Naive thymus-derived CD4-positive, alpha-beta T cell (primary cell): Measurements from ENCODE around the gene ITGAX. TPM values are rescaled to one million over a fixed set of nuclear protein-coding genes. Genes with fewer than 3 reads are reported as not detected.

ENCODE experiments used
- ATAC-seq: fragments of 150-1000 bp; cut with Tn5 transposase; 2 replicates; pipeline ENCODE4 v1.10.0; 2021; ENCODE audit warnings: mild to moderate bottlenecking, moderate library complexity
- CTCF ChIA-PET: fragments of 350-600 bp; sonication (Branson Sonifier 250); formaldehyde crosslinking; loops from one replicate; lab custom pipeline; 2021; ENCODE audit warnings: antibody characterized with exemption; lab: Charles Lee
- POLR2A ChIA-PET: fragments of 350-600 bp; sonication (Branson Sonifier 250); formaldehyde crosslinking; loops from one replicate; lab custom pipeline; 2021; ENCODE audit warnings: antibody characterized with exemption, inconsistent platforms; lab: Charles Lee
- DNase-seq, 9 donors: peaks; one replicate each; pipeline versions ENCODE4 v3.0.0 to v3.0.0-alpha.2; 2020 to 2022; ENCODE audit warnings: mixed read lengths in 1 of 9
- H3K27ac ChIP-seq: one replicate; pipeline ENCODE4 v1.7.0; 2013; ENCODE audit warnings: mild to moderate bottlenecking, low read depth, low read length, moderate library complexity
- H3K27me3 ChIP-seq, 2 donors: one replicate each; pipeline ENCODE4 v1.7.0; 2013; ENCODE audit warnings: low read length in 2 of 2, mild to moderate bottlenecking in 2 of 2, moderate library complexity in 2 of 2; ENCODE audit not compliant: control insufficient read depth in 2 of 2, insufficient read depth in 2 of 2
- H3K36me3 ChIP-seq, 3 experiments: 1 replicate in 2 of 3; 2 replicates in 1 of 3; pipeline ENCODE4 v1.7.0; 2013; ENCODE audit warnings: low read length in 3 of 3, mild to moderate bottlenecking in 3 of 3, moderate library complexity in 1 of 3; ENCODE audit not compliant: insufficient read depth in 3 of 3, control insufficient read depth in 2 of 3
- H3K4me1 ChIP-seq, 2 donors: one replicate each; pipeline ENCODE4 v1.7.0; 2013; ENCODE audit warnings: low read length in 2 of 2, mild to moderate bottlenecking in 2 of 2, moderate library complexity in 1 of 2; ENCODE audit not compliant: control insufficient read depth in 2 of 2, insufficient read depth in 2 of 2
- H3K4me3 ChIP-seq: 2 replicates; pipeline ENCODE4 v1.7.0; 2013; ENCODE audit warnings: mild to moderate bottlenecking, low read length
- H3K9me3 ChIP-seq, 3 experiments: 1 replicate in 2 of 3; 2 replicates in 1 of 3; pipeline ENCODE4 v1.7.0; 2013; ENCODE audit warnings: low read length in 3 of 3; ENCODE audit not compliant: control insufficient read depth in 2 of 3
- H3K27ac Mint-ChIP-seq, 9 donors: one replicate each; pipeline ENCODE4 v1.8.0; 2020 to 2022; ENCODE audit warnings: mixed read lengths in 9 of 9, mild to moderate bottlenecking in 8 of 9, moderate library complexity in 5 of 9, inconsistent platforms in 2 of 9
- H3K27me3 Mint-ChIP-seq, 5 donors: one replicate each; pipeline ENCODE4 v1.8.0; 2021 to 2022; ENCODE audit warnings: mixed read lengths in 5 of 5, mild to moderate bottlenecking in 1 of 5
- H3K36me3 Mint-ChIP-seq, 5 donors: one replicate each; pipeline ENCODE4 v1.8.0; 2020 to 2022; ENCODE audit warnings: mixed read lengths in 5 of 5, mild to moderate bottlenecking in 3 of 5, inconsistent platforms in 1 of 5
- H3K4me1 Mint-ChIP-seq, 7 donors: one replicate each; pipeline ENCODE4 v1.8.0; 2020 to 2022; ENCODE audit warnings: mixed read lengths in 7 of 7, mild to moderate bottlenecking in 3 of 7, inconsistent platforms in 1 of 7
- H3K4me3 Mint-ChIP-seq, 10 donors: one replicate each; pipeline ENCODE4 v1.8.0; 2020 to 2022; ENCODE audit warnings: mild to moderate bottlenecking in 10 of 10, mixed read lengths in 10 of 10, moderate library complexity in 6 of 10, inconsistent platforms in 2 of 10
- H3K9me3 Mint-ChIP-seq, 11 donors: one replicate each; pipeline ENCODE4 v1.8.0; 2020 to 2022; ENCODE audit warnings: mixed read lengths in 11 of 11, mild to moderate bottlenecking in 4 of 11, inconsistent platforms in 1 of 11, moderate library complexity in 1 of 11
- intact Hi-C, 2 donors: fragments of 100-400 bp; cut with micrococcal nuclease; formaldehyde crosslinking; loops; one replicate each; pipeline ENCODE4 v1.15.1; 2023
- polyA plus RNA-seq, 2 donors: library from polyadenylated mRNA; unstranded; fragments of 300-500 nt; fragmentation: Illumina TruSeq; gene quantifications; one replicate each; pipeline ENCODE4 v1.2.3, GENCODE V29; 2021
- total RNA-seq, 6 experiments: library from RNA in 5 of 6; stranded (reverse) in 5 of 6; gene quantifications; 1 replicate in 5 of 6; 2 replicates in 1 of 6; pipeline ENCODE4 v1.2.3 and lab custom pipeline; 2021 to 2026

Gene ITGAX
- total and polyA plus RNA-seq, 7 experiments from 2014 or later: 0.05 to 306 (median 22.1) TPM; not detected in 1

GRCh38 chr16:31400191-31400590 is 45.2 kb downstream of the ITGAX start:
- peaks cover 4 to 15% (median 5%) of the 10 kb centered on the region in 5 donors for H3K36me3 Mint-ChIP-seq
- H3K4me3 ChIP-seq: no peak overlapping the region
- no peak for DNase-seq
- no peaks in the 10 kb centered on the region for H3K9me3 ChIP-seq
- intact Hi-C loops: no loop called here
- peak; percentile 72 for ATAC-seq
- H3K27me3 Mint-ChIP-seq: no peaks in the 10 kb centered on the region
- no peaks in the 10 kb centered on the region for H3K27me3 ChIP-seq
- no peaks in the 10 kb centered on the region for H3K36me3 ChIP-seq
- peaks cover 0 to 21% (median 6%) of the 10 kb centered on the region in 7 donors for H3K4me1 Mint-ChIP-seq
- CTCF ChIA-PET: no interaction called here
- peaks cover 0 to 13% (median 8%) of the 10 kb centered on the region in 11 donors for H3K9me3 Mint-ChIP-seq
- POLR2A ChIA-PET: no interaction called here
- peaks cover 0 to 23% of the 10 kb centered on the region in 2 donors for H3K4me1 ChIP-seq
- H3K27ac Mint-ChIP-seq: peak overlapping the region in 1 of 9 donors; percentile 70
- H3K4me3 Mint-ChIP-seq: peak overlapping the region in 2 of 10 donors; percentile 22 to 37
- no peak overlapping the region for H3K27ac ChIP-seq

DNA sequence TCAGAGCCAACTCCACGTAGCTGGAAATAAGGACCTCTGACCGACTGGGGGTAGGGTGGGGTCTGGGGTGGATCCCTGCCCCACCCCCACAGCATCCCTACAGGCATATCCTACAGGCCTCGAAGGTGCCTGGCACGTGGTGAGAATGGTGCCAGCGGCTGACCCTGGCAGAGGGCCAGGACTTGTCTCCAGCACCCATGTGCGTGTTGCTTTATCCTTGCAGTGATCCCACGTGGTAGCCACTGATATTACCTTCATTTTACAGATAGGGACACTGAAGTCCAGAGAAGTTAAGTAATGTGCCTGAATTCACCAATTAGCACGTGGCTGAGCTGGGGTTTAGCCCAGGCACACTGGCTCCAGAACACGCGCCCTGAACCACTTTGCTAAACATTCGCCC is 46.5 kb downstream of the ITGAX start:
- H3K9me3 ChIP-seq: no peaks in the 10 kb centered on the region
- H3K27ac ChIP-seq: no peak overlapping the region
- H3K27me3 ChIP-seq: no peaks in the 10 kb centered on the region
- Mint-ChIP-seq H3K27me3 (no peaks in the 10 kb centered on the region), H3K36me3 (peaks cover 4 to 15% (median 5%) of the 10 kb centered on the region in 5 donors), H3K4me1 (peaks cover 0 to 21% (median 6%) of the 10 kb centered on the region in 7 donors), H3K4me3 (no peak overlapping the region), H3K27ac (no peak overlapping the region), H3K9me3 (peaks cover 0 to 13% (median 8%) of the 10 kb centered on the region in 11 donors)
- peaks cover 0 to 23% of the 10 kb centered on the region in 2 donors for H3K4me1 ChIP-seq
- CTCF ChIA-PET: no interaction called here
- H3K4me3 ChIP-seq: no peak overlapping the region
- DNase-seq: no peak
- ATAC-seq: no peak
- POLR2A ChIA-PET: no interaction called here
- H3K36me3 ChIP-seq: no peaks in the 10 kb centered on the region
- intact Hi-C loops: no loop called here

- ChIA-PET POLR2A (no interaction called here), CTCF (no interaction called here)
- H3K36me3 ChIP-seq: no peaks in the 10 kb centered on the region
- H3K4me3 ChIP-seq: no peak overlapping the region
- Mint-ChIP-seq H3K36me3 (peaks cover 4 to 15% (median 5%) of the 10 kb centered on the region in 5 donors), H3K27me3 (peaks cover 0 to 3% (median 0%) of the 10 kb centered on the region in 5 donors), H3K4me1 (peaks cover 0 to 21% (median 6%) of the 10 kb centered on the region in 7 donors), H3K9me3 (peaks cover 0 to 13% (median 8%) of the 10 kb centered on the region in 11 donors), H3K4me3 (no peak overlapping the region), H3K27ac (no peak overlapping the region)
- DNase-seq (no peak), ATAC-seq (no peak)
- no peaks in the 10 kb centered on the region for H3K27me3 ChIP-seq
- H3K9me3 ChIP-seq: no peaks in the 10 kb centered on the region
- H3K27ac ChIP-seq: no peak overlapping the region
- H3K4me1 ChIP-seq: peaks cover 0 to 23% of the 10 kb centered on the region in 2 donors
- intact Hi-C loops: no loop called here
Measured at GRCh38 chr16:31402687-31403086, 47.7 kb downstream of the ITGAX start.

GRCh38 chr16:31403590-31404352 is 48.8 kb downstream of the ITGAX start:
- DNase-seq (no peak), ATAC-seq (no peak)
- Histone ChIP-seq H3K36me3 (no peaks in the 10 kb centered on the region), H3K4me1 (peaks cover 0 to 20% of the 10 kb centered on the region in 2 donors), H3K27ac (no peak overlapping the region), H3K9me3 (no peaks in the 10 kb centered on the region), H3K4me3 (no peak overlapping the region), H3K27me3 (no peaks in the 10 kb centered on the region)
- peaks cover 0 to 5% (median 0%) of the 10 kb centered on the region in 5 donors for H3K27me3 Mint-ChIP-seq
- H3K9me3 Mint-ChIP-seq: peaks cover 0 to 11% (median 8%) of the 10 kb centered on the region in 11 donors
- peaks cover 0 to 18% (median 6%) of the 10 kb centered on the region in 7 donors for H3K4me1 Mint-ChIP-seq
- CTCF ChIA-PET: no interaction called here
- no peak overlapping the region for H3K4me3 Mint-ChIP-seq
- peaks cover 4 to 13% (median 5%) of the 10 kb centered on the region in 5 donors for H3K36me3 Mint-ChIP-seq
- intact Hi-C loops: no loop called here
- H3K27ac Mint-ChIP-seq: no peak overlapping the region
- POLR2A ChIA-PET: no interaction called here

DNA sequence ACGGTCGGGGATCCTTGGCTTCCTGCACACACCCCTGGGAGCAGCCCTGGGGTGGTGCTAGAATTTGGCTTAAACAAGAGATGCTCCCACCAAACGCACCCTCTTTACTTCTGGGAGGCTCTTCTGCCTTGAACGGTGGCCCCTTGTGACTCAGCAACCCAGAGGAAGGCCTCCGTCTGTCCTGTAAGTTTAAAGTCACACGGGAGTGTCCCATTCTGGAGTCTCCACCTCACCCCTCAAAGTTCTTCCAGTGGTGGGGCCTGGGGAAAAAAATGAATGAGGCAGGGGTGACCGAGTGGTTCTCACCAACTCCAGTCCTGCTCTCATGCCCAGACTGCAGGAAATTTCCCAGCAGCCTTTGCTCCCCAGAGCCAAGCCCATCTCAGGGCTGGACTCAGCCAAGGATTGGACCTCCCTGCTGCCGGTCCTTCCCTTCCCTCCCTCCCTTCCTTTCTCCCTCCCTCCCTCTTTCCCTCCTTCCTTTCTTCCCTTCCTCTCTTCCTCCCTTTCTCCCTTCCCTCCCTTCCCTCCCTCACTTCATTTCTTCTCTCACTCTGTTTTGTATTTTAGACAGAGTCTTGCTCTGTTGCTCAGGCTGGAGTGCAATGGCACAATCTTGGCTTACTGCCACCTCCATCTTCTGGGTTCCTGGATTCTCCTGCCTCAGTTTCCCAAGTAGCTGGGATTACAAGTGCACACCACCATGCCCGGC is 49.5 kb downstream of the ITGAX start:
- no peaks in the 10 kb centered on the region for H3K36me3 ChIP-seq
- H3K4me1 ChIP-seq: peaks cover 0 to 13% of the 10 kb centered on the region in 2 donors
- no peaks in the 10 kb centered on the region for H3K9me3 ChIP-seq
- Mint-ChIP-seq H3K4me3 (no peak overlapping the region), H3K27me3 (peaks cover 0 to 6% (median 0%) of the 10 kb centered on the region in 5 donors), H3K9me3 (peaks cover 0 to 7% (median 5%) of the 10 kb centered on the region in 11 donors), H3K4me1 (peaks cover 0 to 12% (median 6%) of the 10 kb centered on the region in 7 donors), H3K27ac (no peak overlapping the region), H3K36me3 (peaks cover 4 to 6% (median 5%) of the 10 kb centered on the region in 5 donors)
- DNase-seq: no peak
- ATAC-seq: no peak
- CTCF ChIA-PET: interaction anchor here (0.6 kb wide), 1 partner anchor 13 kb away, joined by 4 read pairs; no protein-coding TSS in a partner anchor
- H3K27ac ChIP-seq: no peak overlapping the region
- intact Hi-C loops: no loop called here
- POLR2A ChIA-PET: no interaction called here
- no peak overlapping the region for H3K4me3 ChIP-seq
- H3K27me3 ChIP-seq: no peaks in the 10 kb centered on the region

GRCh38 chr16:31407406-31407805 is 52.4 kb downstream of the ITGAX start:
- ChIA-PET POLR2A (no interaction called here), CTCF (no interaction called here)
- peaks cover 0 to 8% (median 0%) of the 10 kb centered on the region in 7 donors for H3K4me1 Mint-ChIP-seq
- no peak overlapping the region for H3K4me3 Mint-ChIP-seq
- intact Hi-C loops: no loop called here
- no peaks in the 10 kb centered on the region for H3K9me3 Mint-ChIP-seq
- Histone ChIP-seq H3K9me3 (no peaks in the 10 kb centered on the region), H3K4me1 (peaks cover 0 to 2% of the 10 kb centered on the region in 2 donors), H3K4me3 (no peak overlapping the region), H3K36me3 (no peaks in the 10 kb centered on the region), H3K27me3 (no peaks in the 10 kb centered on the region), H3K27ac (no peak overlapping the region)
- no peak overlapping the region for H3K27ac Mint-ChIP-seq
- DNase-seq (no peak), ATAC-seq (no peak)
- no peaks in the 10 kb centered on the region for H3K36me3 Mint-ChIP-seq
- H3K27me3 Mint-ChIP-seq: peaks cover 0 to 12% (median 0%) of the 10 kb centered on the region in 5 donors
